ENCODE data around the gene PDZD4. TPM values are rescaled to one million over a fixed set of nuclear protein-coding genes. Genes with fewer than 3 reads are reported as not detected.

Gene PDZD4
- total RNA-seq, 3 donors from 2014 or later = 1.5 to 24.2 (median 2.8) TPM

DNA sequence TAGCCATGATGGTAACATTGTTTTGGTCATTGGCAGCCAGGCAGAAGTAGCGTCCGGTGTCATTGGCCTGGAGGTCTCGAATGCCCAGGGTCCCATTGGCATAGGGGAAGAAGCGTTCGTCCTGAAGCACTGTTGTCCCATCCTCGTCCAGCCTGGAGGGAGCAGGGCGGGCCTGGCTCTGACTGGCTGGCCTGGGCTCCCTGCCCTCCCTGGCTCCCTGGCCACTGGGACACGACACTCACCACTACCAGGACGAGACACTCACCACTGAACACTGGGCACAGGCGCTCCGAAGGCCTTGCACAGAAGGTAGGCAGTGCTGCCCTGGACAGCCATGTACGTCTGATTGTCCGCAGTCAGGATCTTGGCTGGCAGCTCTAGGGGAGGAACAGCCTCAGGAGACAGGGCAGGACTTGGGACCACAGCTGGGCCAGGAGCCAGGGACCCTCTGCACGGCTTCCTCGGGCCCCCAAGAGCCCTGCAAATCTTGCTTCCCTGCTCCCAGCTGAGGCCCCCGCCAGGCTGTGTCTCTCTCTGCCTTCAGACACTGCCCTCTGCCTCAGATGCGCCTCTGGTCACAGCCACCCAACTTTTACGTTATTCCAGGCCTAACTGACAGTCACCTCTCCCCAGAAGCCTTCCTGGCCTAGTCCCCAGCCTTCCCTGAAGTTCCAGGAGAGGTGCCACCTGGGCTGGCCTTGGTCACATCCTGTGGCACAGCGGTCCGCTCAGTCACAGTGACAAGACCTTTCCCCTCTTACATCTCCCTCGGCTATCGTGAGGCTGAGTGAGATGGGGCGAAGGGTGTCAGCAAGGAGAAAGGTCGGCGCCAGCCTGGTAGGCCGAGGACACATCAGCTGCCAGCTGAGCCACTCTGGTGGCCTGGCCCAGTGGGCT is 38.5 kb upstream of the PDZD4 start:
- ATAC-seq = no peak
- intact Hi-C loops (cut with DNase I, micrococcal nuclease) = no loop called here
- H3K4me3 ChIP-seq = no peak overlapping the region
- DNase-seq = no peak
- H3K36me3 ChIP-seq (ENCODE audit: low read depth) = no peaks in the 10 kb centered on the region
- TF ChIP-seq, protein P1, sequence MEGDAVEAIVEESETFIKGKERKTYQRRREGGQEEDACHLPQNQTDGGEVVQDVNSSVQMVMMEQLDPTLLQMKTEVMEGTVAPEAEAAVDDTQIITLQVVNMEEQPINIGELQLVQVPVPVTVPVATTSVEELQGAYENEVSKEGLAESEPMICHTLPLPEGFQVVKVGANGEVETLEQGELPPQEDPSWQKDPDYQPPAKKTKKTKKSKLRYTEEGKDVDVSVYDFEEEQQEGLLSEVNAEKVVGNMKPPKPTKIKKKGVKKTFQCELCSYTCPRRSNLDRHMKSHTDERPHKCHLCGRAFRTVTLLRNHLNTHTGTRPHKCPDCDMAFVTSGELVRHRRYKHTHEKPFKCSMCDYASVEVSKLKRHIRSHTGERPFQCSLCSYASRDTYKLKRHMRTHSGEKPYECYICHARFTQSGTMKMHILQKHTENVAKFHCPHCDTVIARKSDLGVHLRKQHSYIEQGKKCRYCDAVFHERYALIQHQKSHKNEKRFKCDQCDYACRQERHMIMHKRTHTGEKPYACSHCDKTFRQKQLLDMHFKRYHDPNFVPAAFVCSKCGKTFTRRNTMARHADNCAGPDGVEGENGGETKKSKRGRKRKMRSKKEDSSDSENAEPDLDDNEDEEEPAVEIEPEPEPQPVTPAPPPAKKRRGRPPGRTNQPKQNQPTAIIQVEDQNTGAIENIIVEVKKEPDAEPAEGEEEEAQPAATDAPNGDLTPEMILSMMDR (IDR thresholded peaks at IDR 0.05) = no peak
- no peaks in the 10 kb centered on the region for H3K9me3 ChIP-seq
- H3K4me1 ChIP-seq (ENCODE audit: low read depth) = no peaks in the 10 kb centered on the region

DNA sequence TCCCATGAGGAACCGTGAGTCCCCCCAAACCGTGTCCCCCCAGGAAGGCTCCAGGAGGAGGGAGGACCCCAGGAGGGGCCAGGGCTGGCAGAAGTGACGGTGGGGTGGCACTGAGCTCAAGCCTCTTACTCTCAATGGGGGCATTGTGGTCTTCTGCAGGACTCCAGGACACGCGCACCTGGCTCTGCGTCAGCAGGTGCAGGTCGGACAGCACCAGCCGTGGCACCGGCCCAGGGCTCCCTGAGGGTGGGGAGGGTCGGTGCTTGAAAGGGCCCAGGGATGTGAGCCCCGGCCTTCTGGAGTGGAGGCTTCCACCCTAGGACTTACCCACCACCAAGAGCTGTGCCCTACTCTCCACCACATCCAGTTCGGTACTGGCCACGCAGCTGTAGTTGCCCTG is 37.3 kb upstream of the PDZD4 start:
- TF ChIP-seq, protein P1 (IDR thresholded peaks at IDR 0.05) = no peak
- Histone ChIP-seq H3K4me1 (ENCODE audit: low read depth) (no peaks in the 10 kb centered on the region), H3K9me3 (no peaks in the 10 kb centered on the region), H3K4me3 (no peak overlapping the region), H3K36me3 (ENCODE audit: low read depth) (no peaks in the 10 kb centered on the region)
- ATAC-seq (no peak), DNase-seq (no peak)
- intact Hi-C loops (cut with DNase I, micrococcal nuclease) = no loop called here

DNA sequence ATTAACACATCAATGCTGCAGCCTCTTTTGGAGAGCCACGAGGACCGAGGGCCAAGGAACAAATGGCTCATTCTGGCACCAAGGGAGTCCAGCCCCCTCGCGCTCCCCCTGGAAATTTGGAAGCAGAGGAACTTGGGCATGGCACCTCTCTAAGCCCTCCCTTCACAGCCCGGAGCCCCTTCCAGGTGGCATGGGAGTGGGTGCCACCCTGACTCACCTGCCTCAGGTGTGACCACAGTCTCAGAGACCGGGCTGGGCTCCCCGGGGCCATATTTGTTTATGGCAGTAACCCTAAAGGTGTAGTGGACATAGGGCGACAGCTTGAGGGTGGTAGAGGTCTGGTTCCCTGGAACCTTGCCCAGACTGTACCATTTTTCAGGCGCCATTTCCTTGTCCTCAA is 36.8 kb upstream of the PDZD4 start:
- ATAC-seq (no peak), DNase-seq (no peak)
- TF ChIP-seq, protein P1 (IDR thresholded peaks at IDR 0.05) = no peak
- Histone ChIP-seq H3K4me3 (no peak overlapping the region), H3K36me3 (ENCODE audit: low read depth) (no peaks in the 10 kb centered on the region), H3K9me3 (no peaks in the 10 kb centered on the region), H3K4me1 (ENCODE audit: low read depth) (no peaks in the 10 kb centered on the region)
- intact Hi-C loops (cut with DNase I, micrococcal nuclease) = no loop called here

DNA sequence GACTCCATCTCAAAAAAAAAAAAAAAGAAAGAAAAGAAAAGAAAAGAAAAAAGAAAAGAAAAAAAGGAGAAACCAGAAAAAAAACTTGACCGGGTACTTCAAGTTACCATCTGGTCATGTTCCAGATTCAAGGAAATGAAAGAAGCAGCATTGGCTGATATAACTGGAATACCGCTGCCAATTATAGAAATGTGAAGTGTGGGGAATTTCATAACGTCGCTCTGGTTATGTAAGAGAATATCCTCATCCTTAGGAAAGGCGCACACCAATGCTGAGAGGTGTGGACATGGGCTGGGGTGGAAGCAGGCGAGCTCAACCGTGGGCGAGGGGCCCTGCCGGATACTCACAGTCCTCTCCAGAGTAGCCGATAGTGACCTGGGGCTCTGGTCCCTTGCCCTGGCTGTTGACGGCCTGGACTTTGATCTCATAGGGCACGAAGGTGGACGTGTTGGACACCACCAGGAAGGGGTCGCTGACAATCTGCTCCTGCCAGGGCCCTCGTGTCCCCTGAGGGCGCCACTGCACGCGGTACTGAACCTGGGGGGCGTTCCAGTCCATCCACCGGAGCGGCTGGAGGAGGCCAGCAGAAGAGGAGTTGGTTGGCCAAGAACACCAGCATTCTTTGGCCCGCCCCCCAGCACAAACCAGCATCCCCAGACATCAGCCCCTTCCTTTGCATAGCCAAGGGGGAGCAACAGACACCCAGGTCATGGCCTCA is 36.1 kb upstream of the PDZD4 start:
- no peaks in the 10 kb centered on the region for H3K36me3 ChIP-seq (ENCODE audit: low read depth)
- intact Hi-C loops (cut with DNase I, micrococcal nuclease) = no loop called here

DNA sequence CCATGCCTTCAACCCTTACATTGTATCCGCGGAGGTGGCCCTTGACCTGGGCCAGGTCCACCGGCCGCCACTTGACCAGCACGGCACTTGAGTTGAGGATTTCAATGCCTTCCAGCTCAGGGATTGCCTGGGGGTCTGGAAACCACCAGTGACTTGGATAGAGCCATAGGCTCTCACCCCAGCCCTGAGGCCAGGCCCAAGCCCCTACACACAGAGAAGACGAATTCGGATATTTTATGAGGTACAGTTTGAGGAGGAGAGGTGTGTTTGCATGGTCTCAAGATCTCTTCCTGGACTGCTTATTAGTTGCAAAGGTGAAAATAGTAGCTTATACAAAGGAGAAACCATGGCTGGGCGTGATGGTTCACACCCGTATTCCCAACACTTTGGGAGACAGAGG is 35.3 kb upstream of the PDZD4 start:
- H3K9me3 ChIP-seq = no peaks in the 10 kb centered on the region

More for the DNA sequence above, 36.1 kb upstream of the PDZD4 start:
- ATAC-seq (no peak), DNase-seq (no peak)
- TF ChIP-seq, protein P1 (IDR thresholded peaks at IDR 0.05) = no peak
- H3K4me3 ChIP-seq = no peak overlapping the region
- H3K9me3 ChIP-seq = no peaks in the 10 kb centered on the region
- H3K4me1 ChIP-seq (ENCODE audit: low read depth) = no peaks in the 10 kb centered on the region

More for the DNA sequence above, 35.3 kb upstream of the PDZD4 start:
- H3K4me3 ChIP-seq = no peak overlapping the region
- intact Hi-C loops (cut with DNase I, micrococcal nuclease) = no loop called here
- H3K36me3 ChIP-seq (ENCODE audit: low read depth) = no peaks in the 10 kb centered on the region
- DNase-seq (no peak), ATAC-seq (no peak)
- TF ChIP-seq, protein P1 (IDR thresholded peaks at IDR 0.05) = no peak
- H3K4me1 ChIP-seq (ENCODE audit: low read depth) = no peaks in the 10 kb centered on the region

All from mucosa of descending colon (tissue), 3 donors.